GM10266 (cell line): ENCODE data around the gene SPR.

ENCODE experiments used
- DNase-seq: peaks from one replicate; pipeline ENCODE4 v3.0.0; 2012; ENCODE audit errors: extremely low spot score
- TF ChIP-seq, protein P1 (sequence below): IDR thresholded peaks from 2 replicates; pipeline ENCODE4 v1.5.1; 2012; ENCODE audit warnings: mild to moderate bottlenecking, low read depth; ENCODE audit not compliant: control insufficient read depth, insufficient read depth; ENCODE audit errors: missing control alignments

Gene SPR

GRCh38 chr2:72848436-72849137 is 38.6 kb upstream of the SPR start:
- TF ChIP-seq, protein P1, sequence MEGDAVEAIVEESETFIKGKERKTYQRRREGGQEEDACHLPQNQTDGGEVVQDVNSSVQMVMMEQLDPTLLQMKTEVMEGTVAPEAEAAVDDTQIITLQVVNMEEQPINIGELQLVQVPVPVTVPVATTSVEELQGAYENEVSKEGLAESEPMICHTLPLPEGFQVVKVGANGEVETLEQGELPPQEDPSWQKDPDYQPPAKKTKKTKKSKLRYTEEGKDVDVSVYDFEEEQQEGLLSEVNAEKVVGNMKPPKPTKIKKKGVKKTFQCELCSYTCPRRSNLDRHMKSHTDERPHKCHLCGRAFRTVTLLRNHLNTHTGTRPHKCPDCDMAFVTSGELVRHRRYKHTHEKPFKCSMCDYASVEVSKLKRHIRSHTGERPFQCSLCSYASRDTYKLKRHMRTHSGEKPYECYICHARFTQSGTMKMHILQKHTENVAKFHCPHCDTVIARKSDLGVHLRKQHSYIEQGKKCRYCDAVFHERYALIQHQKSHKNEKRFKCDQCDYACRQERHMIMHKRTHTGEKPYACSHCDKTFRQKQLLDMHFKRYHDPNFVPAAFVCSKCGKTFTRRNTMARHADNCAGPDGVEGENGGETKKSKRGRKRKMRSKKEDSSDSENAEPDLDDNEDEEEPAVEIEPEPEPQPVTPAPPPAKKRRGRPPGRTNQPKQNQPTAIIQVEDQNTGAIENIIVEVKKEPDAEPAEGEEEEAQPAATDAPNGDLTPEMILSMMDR = no peak
- DNase-seq = no peak

GRCh38 chr2:72849138-72849462 is 38.1 kb upstream of the SPR start:
- TF ChIP-seq, protein P1 = no peak

GRCh38 chr2:72851333-72851732 is 35.9 kb upstream of the SPR start:
- TF ChIP-seq, protein P1 = no peak
- no peak for DNase-seq

More at GRCh38 chr2:72849138-72849462, 38.1 kb upstream of the SPR start:
- no peak for DNase-seq

GRCh38 chr2:72859831-72860262 is 27.4 kb upstream of the SPR start:
- peak; percentile 56 for DNase-seq
- TF ChIP-seq, protein P1 = peak; percentile 79

GRCh38 chr2:72862239-72862988 is 24.8 kb upstream of the SPR start:
- TF ChIP-seq, protein P1 = peak; percentile 99
- peak; percentile 84 for DNase-seq

DNA sequence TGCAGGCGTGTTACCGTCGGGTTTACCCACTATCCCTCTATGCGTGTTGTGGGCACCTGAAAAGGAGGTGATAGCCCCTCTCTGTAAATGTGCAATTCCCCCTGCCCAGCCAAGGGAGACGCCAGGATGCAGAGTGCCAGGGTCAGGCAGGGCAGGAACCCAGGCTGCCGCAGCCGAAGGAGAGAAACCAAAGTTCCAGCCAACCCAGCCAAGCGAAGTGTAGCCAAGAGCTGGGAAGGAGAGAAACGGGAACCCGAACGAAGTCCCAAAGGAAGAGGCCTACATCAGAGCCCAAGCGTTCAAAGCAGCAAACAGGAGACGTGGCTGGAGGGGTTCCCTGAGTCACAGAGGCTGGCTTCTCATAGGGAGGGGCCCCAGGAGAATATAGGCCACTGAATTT is 24.2 kb upstream of the SPR start:
- TF ChIP-seq, protein P1 = no peak
- DNase-seq = no peak

GRCh38 chr2:72864500-72864899 is 22.7 kb upstream of the SPR start:
- TF ChIP-seq, protein P1 = no peak
- DNase-seq = peak; percentile 44
